Chondrocyte (in vitro differentiated cells): ENCODE measurements around the gene CRAMP1. TPM values are rescaled to one million over a fixed set of nuclear protein-coding genes. Genes with fewer than 3 reads are reported as not detected.

Source experiments
- DNase-seq: peaks from one replicate; pipeline ENCODE4 v3.0.0; 2021; ENCODE audit warnings: mixed read lengths, low spot score
- H3K27ac Mint-ChIP-seq: one replicate; pipeline ENCODE4 v1.8.0; 2021; ENCODE audit warnings: mild to moderate bottlenecking, moderate library complexity, mixed read lengths; ENCODE audit not compliant: unreplicated experiment
- H3K27me3 Mint-ChIP-seq: 2 replicates; pipeline ENCODE4 v1.8.0; 2021; ENCODE audit warnings: low read depth, mixed read lengths
- H3K36me3 Mint-ChIP-seq: 2 replicates; pipeline ENCODE4 v1.8.0; 2021; ENCODE audit warnings: low read depth, mixed read lengths
- H3K4me1 Mint-ChIP-seq: 2 replicates; pipeline ENCODE4 v1.8.0; 2021; ENCODE audit warnings: low read depth, mild to moderate bottlenecking, mixed read lengths
- H3K4me3 Mint-ChIP-seq: one replicate; pipeline ENCODE4 v1.8.0; 2021; ENCODE audit warnings: mild to moderate bottlenecking, moderate library complexity, mixed read lengths; ENCODE audit not compliant: unreplicated experiment
- H3K9me3 Mint-ChIP-seq: 2 replicates; pipeline ENCODE4 v1.8.0; 2021; ENCODE audit warnings: low read depth, mixed read lengths
- total RNA-seq: library from RNA; stranded (reverse); gene quantifications from 3 replicates; pipeline ENCODE4 v1.2.1, GENCODE V29; 2021
- TF ChIP-seq, protein P1 (sequence below): fragments of 200-600 bp; sonication (generic); IDR thresholded peaks from 2 replicates; pipeline ENCODE4 v1.5.0; 2021; ENCODE audit warnings: antibody characterized with exemption, mild to moderate bottlenecking, moderate library complexity

The CRAMP1 gene
- total RNA-seq, 1 donor from 2014 or later = 20.5 TPM

- Mint-ChIP-seq H3K36me3 (peaks cover 39% of the 10 kb centered on the region), H3K9me3 (no peaks in the 10 kb centered on the region), H3K4me3 (no peak overlapping the region), H3K27ac (no peak overlapping the region), H3K4me1 (peaks cover 14% of the 10 kb centered on the region), H3K27me3 (no peaks in the 10 kb centered on the region)
- no peak for DNase-seq
- TF ChIP-seq, protein P1, sequence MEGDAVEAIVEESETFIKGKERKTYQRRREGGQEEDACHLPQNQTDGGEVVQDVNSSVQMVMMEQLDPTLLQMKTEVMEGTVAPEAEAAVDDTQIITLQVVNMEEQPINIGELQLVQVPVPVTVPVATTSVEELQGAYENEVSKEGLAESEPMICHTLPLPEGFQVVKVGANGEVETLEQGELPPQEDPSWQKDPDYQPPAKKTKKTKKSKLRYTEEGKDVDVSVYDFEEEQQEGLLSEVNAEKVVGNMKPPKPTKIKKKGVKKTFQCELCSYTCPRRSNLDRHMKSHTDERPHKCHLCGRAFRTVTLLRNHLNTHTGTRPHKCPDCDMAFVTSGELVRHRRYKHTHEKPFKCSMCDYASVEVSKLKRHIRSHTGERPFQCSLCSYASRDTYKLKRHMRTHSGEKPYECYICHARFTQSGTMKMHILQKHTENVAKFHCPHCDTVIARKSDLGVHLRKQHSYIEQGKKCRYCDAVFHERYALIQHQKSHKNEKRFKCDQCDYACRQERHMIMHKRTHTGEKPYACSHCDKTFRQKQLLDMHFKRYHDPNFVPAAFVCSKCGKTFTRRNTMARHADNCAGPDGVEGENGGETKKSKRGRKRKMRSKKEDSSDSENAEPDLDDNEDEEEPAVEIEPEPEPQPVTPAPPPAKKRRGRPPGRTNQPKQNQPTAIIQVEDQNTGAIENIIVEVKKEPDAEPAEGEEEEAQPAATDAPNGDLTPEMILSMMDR = no peak
Observed at GRCh38 chr16:1673424-1674151, 61.4 kb downstream of the CRAMP1 start.

GRCh38 chr16:1674306-1674705 lies 62.1 kb downstream of the CRAMP1 start:
- Mint-ChIP-seq H3K4me3 (no peak overlapping the region), H3K36me3 (peaks cover 36% of the 10 kb centered on the region), H3K27me3 (no peaks in the 10 kb centered on the region), H3K27ac (peak overlapping the region; percentile 70), H3K9me3 (no peaks in the 10 kb centered on the region), H3K4me1 (peaks cover 21% of the 10 kb centered on the region)
- TF ChIP-seq, protein P1 = no peak
- DNase-seq = no peak

DNA sequence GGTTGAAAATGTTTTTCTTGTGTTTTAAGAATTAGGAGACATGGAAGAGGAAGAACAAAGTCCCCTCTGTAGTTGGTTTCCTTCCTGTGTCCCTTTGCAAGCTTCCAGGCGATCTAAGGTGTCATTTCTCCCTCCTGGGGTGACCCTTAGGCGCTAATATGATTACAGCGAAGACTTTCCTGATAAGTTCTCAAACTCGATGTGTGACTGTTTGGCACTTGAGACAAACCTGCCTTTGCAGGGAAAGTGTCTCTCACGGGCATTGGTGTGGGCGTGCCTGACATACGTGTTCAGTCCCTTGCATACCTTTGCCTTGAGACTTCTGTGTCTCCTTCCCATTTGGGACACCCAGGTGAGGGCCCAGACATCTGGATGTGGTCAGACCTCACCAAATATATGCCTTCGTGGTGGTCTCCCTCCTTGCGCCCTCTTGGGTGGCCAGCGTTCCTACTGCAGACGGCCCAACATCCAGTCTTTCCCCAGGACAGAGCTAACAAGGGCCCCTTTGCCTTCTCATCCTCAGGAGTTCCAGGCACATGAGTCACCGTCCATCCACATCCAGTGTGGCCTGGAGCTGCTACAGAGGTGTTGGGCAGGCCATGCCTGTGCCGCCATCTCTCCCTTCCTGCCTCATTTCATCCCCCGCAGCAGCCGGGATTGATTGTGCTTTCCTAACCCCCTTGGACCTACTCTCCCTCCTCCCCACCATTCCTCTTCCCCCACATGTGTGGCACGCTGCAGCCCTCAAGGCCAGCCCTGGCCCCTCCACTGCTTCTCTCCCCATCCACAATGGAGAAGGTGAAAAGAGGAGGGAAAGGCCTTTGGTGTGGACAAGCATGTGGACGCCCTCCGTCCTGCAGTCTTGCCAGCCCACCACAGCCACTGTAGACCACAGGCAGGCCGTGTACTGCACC lies 62.8 kb downstream of the CRAMP1 start:
- TF ChIP-seq, protein P1 = no peak
- Mint-ChIP-seq H3K27me3 (no peaks in the 10 kb centered on the region), H3K9me3 (no peaks in the 10 kb centered on the region), H3K36me3 (peaks cover 33% of the 10 kb centered on the region), H3K27ac (peak overlapping the region; percentile 70), H3K4me1 (peaks cover 26% of the 10 kb centered on the region), H3K4me3 (no peak overlapping the region)
- no peak for DNase-seq

GRCh38 chr16:1676661-1677060 lies 64.5 kb downstream of the CRAMP1 start:
- Mint-ChIP-seq H3K27me3 (no peaks in the 10 kb centered on the region), H3K4me3 (no peak overlapping the region), H3K4me1 (peaks cover 40% of the 10 kb centered on the region), H3K36me3 (peaks cover 22% of the 10 kb centered on the region), H3K27ac (no peak overlapping the region), H3K9me3 (no peaks in the 10 kb centered on the region)
- DNase-seq = peak; percentile 56
- TF ChIP-seq, protein P1 = no peak

- Mint-ChIP-seq H3K4me1 (peaks cover 40% of the 10 kb centered on the region), H3K4me3 (no peak overlapping the region), H3K27ac (peak overlapping the region; percentile 45), H3K27me3 (no peaks in the 10 kb centered on the region), H3K9me3 (no peaks in the 10 kb centered on the region), H3K36me3 (peaks cover 15% of the 10 kb centered on the region)
- DNase-seq = no peak
- TF ChIP-seq, protein P1 = no peak
Observed at GRCh38 chr16:1677339-1677738, 65.2 kb downstream of the CRAMP1 start.
